ENCODE data around the gene CLK2. TPM values are rescaled to one million over a fixed set of nuclear protein-coding genes. Genes with fewer than 3 reads are reported as not detected.

CLK2 gene
- total RNA-seq, 4 donors from 2014 or later: 21.9 to 35.1 (median 25.6) TPM

GRCh38 chr1:155287987-155288543 lies 14.8 kb upstream of the CLK2 start:
- DNase-seq: no peak
- intact Hi-C loops (cut with DNase I): no loop called here

GRCh38 chr1:155286544-155286943 lies 13.2 kb upstream of the CLK2 start:
- no peak overlapping the region for H3K27ac ChIP-seq
- H3K4me1 ChIP-seq: no peaks in the 10 kb centered on the region
- H3K36me3 ChIP-seq: peaks cover 0 to 43% (median 0%) of the 10 kb centered on the region in 3 donors
- intact Hi-C loops (cut with DNase I): no loop called here
- no peaks in the 10 kb centered on the region for H3K9me3 ChIP-seq
- H3K4me3 ChIP-seq: no peak overlapping the region
- H3K27me3 ChIP-seq: no peaks in the 10 kb centered on the region
- DNase-seq: no peak
- WGBS, 2 donors: 83% methylated on average over 2 of the region's 2 CpGs; no CpG with 5 or more reads in 1 of the 2 donors
- TF ChIP-seq POLR2A (IDR thresholded peaks at IDR 0.05) (no peak), CTCF (IDR thresholded peaks at IDR 0.05) (no peak)

More at GRCh38 chr1:155287987-155288543, 14.8 kb upstream of the CLK2 start:
- 97% methylated on average over 5 of the region's 21 CpGs; no CpG with 5 or more reads in 1 of the 2 donors for WGBS, 2 donors
- no peak for TF ChIP-seq CTCF (IDR thresholded peaks at IDR 0.05)
- TF ChIP-seq POLR2A (IDR thresholded peaks at IDR 0.05): no peak
- Histone ChIP-seq H3K4me3 (no peak overlapping the region), H3K4me1 (no peaks in the 10 kb centered on the region), H3K27ac (no peak overlapping the region), H3K27me3 (peaks cover 0 to 4% (median 0%) of the 10 kb centered on the region in 4 donors), H3K36me3 (peaks cover 0 to 35% (median 0%) of the 10 kb centered on the region in 3 donors), H3K9me3 (no peaks in the 10 kb centered on the region)

- H3K36me3 ChIP-seq: peaks cover 0 to 43% (median 0%) of the 10 kb centered on the region in 3 donors
- DNase-seq: no peak
- H3K9me3 ChIP-seq: no peaks in the 10 kb centered on the region
- no peak overlapping the region for H3K27ac ChIP-seq
- no peak overlapping the region for H3K4me3 ChIP-seq
- 80% methylated on average over 3 of the region's 18 CpGs; no CpG with 5 or more reads in 1 of the 2 donors for WGBS, 2 donors
- no peaks in the 10 kb centered on the region for H3K4me1 ChIP-seq
- intact Hi-C loops (cut with DNase I): no loop called here
- no peak for TF ChIP-seq CTCF (IDR thresholded peaks at IDR 0.05)
- TF ChIP-seq POLR2A (IDR thresholded peaks at IDR 0.05): no peak
- no peaks in the 10 kb centered on the region for H3K27me3 ChIP-seq
Observed at GRCh38 chr1:155285631-155286044, 12.3 kb upstream of the CLK2 start.

GRCh38 chr1:155285063-155285462 lies 11.8 kb upstream of the CLK2 start:
- Histone ChIP-seq H3K4me1 (no peaks in the 10 kb centered on the region), H3K36me3 (peaks cover 0 to 43% (median 0%) of the 10 kb centered on the region in 3 donors), H3K9me3 (no peaks in the 10 kb centered on the region), H3K4me3 (no peak overlapping the region), H3K27ac (no peak overlapping the region), H3K27me3 (no peaks in the 10 kb centered on the region)
- 88 to 91% methylated on average over 7 to 13 of the region's 14 CpGs for WGBS, 2 donors
- intact Hi-C loops (cut with DNase I): no loop called here
- DNase-seq: no peak
- TF ChIP-seq POLR2A (IDR thresholded peaks at IDR 0.05) (no peak), CTCF (IDR thresholded peaks at IDR 0.05) (no peak)

GRCh38 chr1:155284476-155284875 lies 11.2 kb upstream of the CLK2 start:
- WGBS, 2 donors: 91 to 95% methylated on average over 7 to 12 of the region's 12 CpGs
- Histone ChIP-seq H3K27me3 (no peaks in the 10 kb centered on the region), H3K27ac (no peak overlapping the region), H3K4me1 (no peaks in the 10 kb centered on the region), H3K36me3 (peaks cover 0 to 43% (median 0%) of the 10 kb centered on the region in 3 donors), H3K4me3 (no peak overlapping the region), H3K9me3 (no peaks in the 10 kb centered on the region)
- DNase-seq: no peak
- TF ChIP-seq POLR2A (IDR thresholded peaks at IDR 0.05) (no peak), CTCF (IDR thresholded peaks at IDR 0.05) (no peak)
- intact Hi-C loops (cut with DNase I): no loop called here
